Memory B cell (primary cell): ENCODE results near the gene NXPE3.

Experiments
- ATAC-seq: fragments of 150-1000 bp; cut with Tn5 transposase; 2 replicates; pipeline ENCODE4 v1.10.0; 2021; ENCODE audit warnings: low read depth, mild to moderate bottlenecking, moderate library complexity
- DNase-seq, 2 donors: peaks; one replicate each; pipeline ENCODE4 v3.0.0; 2022; ENCODE audit warnings: low spot score in 2 of 2
- H3K27ac Mint-ChIP-seq: one replicate; pipeline ENCODE4 v1.8.0; 2022; ENCODE audit warnings: mild to moderate bottlenecking, moderate library complexity, mixed read lengths
- H3K27me3 Mint-ChIP-seq: one replicate; pipeline ENCODE4 v1.8.0; 2022; ENCODE audit warnings: mixed read lengths
- H3K36me3 Mint-ChIP-seq: one replicate; pipeline ENCODE4 v1.8.0; 2022; ENCODE audit warnings: mild to moderate bottlenecking, mixed read lengths
- H3K4me1 Mint-ChIP-seq: one replicate; pipeline ENCODE4 v1.8.0; 2022; ENCODE audit warnings: mixed read lengths
- H3K4me3 Mint-ChIP-seq: one replicate; pipeline ENCODE4 v1.8.0; 2022; ENCODE audit warnings: mild to moderate bottlenecking, moderate library complexity, mixed read lengths
- H3K9me3 Mint-ChIP-seq: one replicate; pipeline ENCODE4 v1.8.0; 2022; ENCODE audit warnings: mixed read lengths

Gene NXPE3

GRCh38 chr3:101876142-101876541, 97.1 kb downstream of the NXPE3 start:
- H3K36me3 Mint-ChIP-seq, result no peaks in the 10 kb centered on the region
- ATAC-seq, result no peak
- peak overlapping the region; percentile 42 for H3K27ac Mint-ChIP-seq

More at GRCh38 chr3:101876142-101876541, 97.1 kb downstream of the NXPE3 start:
- no peak for DNase-seq
- Mint-ChIP-seq H3K9me3 (no peaks in the 10 kb centered on the region), H3K27me3 (no peaks in the 10 kb centered on the region), H3K4me3 (no peak overlapping the region), H3K4me1 (peaks cover 18% of the 10 kb centered on the region)
